Measurements from ENCODE around the gene ARF6. TPM values are rescaled to one million over a fixed set of nuclear protein-coding genes. Genes with fewer than 3 reads are reported as not detected.

ARF6 gene
- total and polyA plus RNA-seq, 9 of the 15 experiments (the other 6 are each of a cell fraction or from before 2014, with no cell fraction given) = 15.3 to 35.2 (median 24.9) TPM

DNA sequence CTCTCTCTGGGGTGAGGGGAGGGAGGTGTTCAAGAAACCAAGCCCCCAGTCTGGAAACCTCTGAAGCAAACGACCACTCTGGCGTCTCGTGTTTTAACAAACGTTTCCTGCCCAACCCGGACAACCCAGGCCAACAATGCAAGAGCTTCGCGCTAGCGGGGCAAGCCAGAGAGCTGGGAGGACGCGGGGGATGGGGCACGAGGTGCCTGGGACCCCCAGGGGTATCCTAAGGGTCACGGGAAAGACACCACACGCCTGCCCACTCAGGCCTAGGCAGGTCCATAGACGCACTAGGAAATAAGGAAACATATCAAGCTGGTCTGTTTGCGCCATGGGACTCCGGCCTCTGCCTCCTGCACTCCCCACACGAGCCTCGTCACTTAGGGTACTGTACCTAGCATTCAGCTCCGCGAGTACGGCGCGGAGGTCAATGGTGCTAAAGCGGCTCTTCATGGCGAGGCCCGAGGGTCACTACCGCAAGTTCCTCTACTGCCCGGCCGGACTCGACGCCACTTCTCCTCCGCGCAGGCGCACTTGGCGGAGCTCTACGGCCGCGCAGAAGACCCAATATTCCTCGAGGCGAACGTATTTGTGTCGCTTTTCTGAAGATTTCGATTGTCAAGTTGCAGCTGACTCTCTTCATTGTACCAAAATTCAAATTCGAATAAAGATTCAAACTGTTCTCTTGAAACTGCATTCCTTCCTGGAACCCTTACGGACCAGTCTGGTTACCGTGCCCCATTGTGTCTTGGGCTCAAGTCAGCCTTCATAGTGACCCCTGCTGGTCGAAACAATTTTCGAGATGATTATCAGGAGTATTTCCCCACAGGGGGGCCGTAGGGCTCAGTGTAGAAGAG, 40.4 kb upstream of the ARF6 start, which contains the start of gene NEMF (continued):
- TF ChIP-seq, protein P1, sequence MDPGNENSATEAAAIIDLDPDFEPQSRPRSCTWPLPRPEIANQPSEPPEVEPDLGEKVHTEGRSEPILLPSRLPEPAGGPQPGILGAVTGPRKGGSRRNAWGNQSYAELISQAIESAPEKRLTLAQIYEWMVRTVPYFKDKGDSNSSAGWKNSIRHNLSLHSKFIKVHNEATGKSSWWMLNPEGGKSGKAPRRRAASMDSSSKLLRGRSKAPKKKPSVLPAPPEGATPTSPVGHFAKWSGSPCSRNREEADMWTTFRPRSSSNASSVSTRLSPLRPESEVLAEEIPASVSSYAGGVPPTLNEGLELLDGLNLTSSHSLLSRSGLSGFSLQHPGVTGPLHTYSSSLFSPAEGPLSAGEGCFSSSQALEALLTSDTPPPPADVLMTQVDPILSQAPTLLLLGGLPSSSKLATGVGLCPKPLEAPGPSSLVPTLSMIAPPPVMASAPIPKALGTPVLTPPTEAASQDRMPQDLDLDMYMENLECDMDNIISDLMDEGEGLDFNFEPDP (CRISPR knock-in tag; IDR thresholded peaks at IDR 0.05) = no peak
- TF ChIP-seq HNRNPLL (IDR thresholded peaks at IDR 0.05; ENCODE audit: low read depth, low read length, poor library complexity, severe bottlenecking) = peak; percentile 96
- TF ChIP-seq ETV5 (CRISPR knock-in tag; IDR thresholded peaks at IDR 0.05; ENCODE audit: low read depth) = no peak; the same call in 1 of the 2 replicates
- TF ChIP-seq KDM2B (CRISPR knock-in tag; IDR thresholded peaks at IDR 0.05) = no peak
- no peak for TF ChIP-seq ESRRB (CRISPR knock-in tag; IDR thresholded peaks at IDR 0.05; ENCODE audit: borderline replicate concordance)
- TF ChIP-seq PTRF (tag; IDR thresholded peaks at IDR 0.05) = no peak
- TF ChIP-seq, protein P2, sequence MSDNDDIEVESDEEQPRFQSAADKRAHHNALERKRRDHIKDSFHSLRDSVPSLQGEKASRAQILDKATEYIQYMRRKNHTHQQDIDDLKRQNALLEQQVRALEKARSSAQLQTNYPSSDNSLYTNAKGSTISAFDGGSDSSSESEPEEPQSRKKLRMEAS (CRISPR knock-in tag; IDR thresholded peaks at IDR 0.05) = 0 out of 2 replicates have a peak, but pooled peaks have one; percentile 16
- no peak for TF ChIP-seq ZNF408 (CRISPR knock-in tag; IDR thresholded peaks at IDR 0.05; ENCODE audit: low read depth)
- no peak for TF ChIP-seq HNRNPK (IDR thresholded peaks at IDR 0.05; ENCODE audit: low read depth, low read length, poor library complexity, severe bottlenecking)
- TF ChIP-seq, protein P3, sequence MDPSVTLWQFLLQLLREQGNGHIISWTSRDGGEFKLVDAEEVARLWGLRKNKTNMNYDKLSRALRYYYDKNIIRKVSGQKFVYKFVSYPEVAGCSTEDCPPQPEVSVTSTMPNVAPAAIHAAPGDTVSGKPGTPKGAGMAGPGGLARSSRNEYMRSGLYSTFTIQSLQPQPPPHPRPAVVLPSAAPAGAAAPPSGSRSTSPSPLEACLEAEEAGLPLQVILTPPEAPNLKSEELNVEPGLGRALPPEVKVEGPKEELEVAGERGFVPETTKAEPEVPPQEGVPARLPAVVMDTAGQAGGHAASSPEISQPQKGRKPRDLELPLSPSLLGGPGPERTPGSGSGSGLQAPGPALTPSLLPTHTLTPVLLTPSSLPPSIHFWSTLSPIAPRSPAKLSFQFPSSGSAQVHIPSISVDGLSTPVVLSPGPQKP (CRISPR knock-in tag; IDR thresholded peaks at IDR 0.05) = no peak
- no peak for TF ChIP-seq NFATC3 (IDR thresholded peaks at IDR 0.05)
- no peak for TF ChIP-seq ZC3H4 (CRISPR knock-in tag; IDR thresholded peaks at IDR 0.05; ENCODE audit: borderline replicate concordance)
- no peak for TF ChIP-seq GABPA (tag; conservative IDR thresholded peaks at IDR 0.05; ENCODE audit: low read depth)
- no peak for TF ChIP-seq EZH2 (IDR thresholded peaks at IDR 0.05; ENCODE audit: borderline replicate concordance, low read depth, low read length)
- TF ChIP-seq, protein P4, sequence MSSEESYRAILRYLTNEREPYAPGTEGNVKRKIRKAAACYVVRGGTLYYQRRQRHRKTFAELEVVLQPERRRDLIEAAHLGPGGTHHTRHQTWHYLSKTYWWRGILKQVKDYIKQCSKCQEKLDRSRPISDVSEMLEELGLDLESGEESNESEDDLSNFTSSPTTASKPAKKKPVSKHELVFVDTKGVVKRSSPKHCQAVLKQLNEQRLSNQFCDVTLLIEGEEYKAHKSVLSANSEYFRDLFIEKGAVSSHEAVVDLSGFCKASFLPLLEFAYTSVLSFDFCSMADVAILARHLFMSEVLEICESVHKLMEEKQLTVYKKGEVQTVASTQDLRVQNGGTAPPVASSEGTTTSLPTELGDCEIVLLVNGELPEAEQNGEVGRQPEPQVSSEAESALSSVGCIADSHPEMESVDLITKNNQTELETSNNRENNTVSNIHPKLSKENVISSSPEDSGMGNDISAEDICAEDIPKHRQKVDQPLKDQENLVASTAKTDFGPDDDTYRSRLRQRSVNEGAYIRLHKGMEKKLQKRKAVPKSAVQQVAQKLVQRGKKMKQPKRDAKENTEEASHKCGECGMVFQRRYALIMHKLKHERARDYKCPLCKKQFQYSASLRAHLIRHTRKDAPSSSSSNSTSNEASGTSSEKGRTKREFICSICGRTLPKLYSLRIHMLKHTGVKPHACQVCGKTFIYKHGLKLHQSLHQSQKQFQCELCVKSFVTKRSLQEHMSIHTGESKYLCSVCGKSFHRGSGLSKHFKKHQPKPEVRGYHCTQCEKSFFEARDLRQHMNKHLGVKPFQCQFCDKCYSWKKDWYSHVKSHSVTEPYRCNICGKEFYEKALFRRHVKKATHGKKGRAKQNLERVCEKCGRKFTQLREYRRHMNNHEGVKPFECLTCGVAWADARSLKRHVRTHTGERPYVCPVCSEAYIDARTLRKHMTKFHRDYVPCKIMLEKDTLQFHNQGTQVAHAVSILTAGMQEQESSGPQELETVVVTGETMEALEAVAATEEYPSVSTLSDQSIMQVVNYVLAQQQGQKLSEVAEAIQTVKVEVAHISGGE (CRISPR knock-in tag; IDR thresholded peaks at IDR 0.05) = no peak
- TF ChIP-seq KAT7 (CRISPR knock-in tag; IDR thresholded peaks at IDR 0.05; ENCODE audit: borderline replicate concordance) = no peak
- no peak for TF ChIP-seq RBM17 (IDR thresholded peaks at IDR 0.05; ENCODE audit: borderline replicate concordance, low read depth, low read length)
- TF ChIP-seq ETV1 (tag; conservative IDR thresholded peaks at IDR 0.05; ENCODE audit: low read depth) = no peak
- no peak for TF ChIP-seq DNMT1 (IDR thresholded peaks at IDR 0.05)
- TF ChIP-seq ETS2 (tag; IDR thresholded peaks at IDR 0.05; ENCODE audit: borderline replicate concordance, poor library complexity, severe bottlenecking) = no peak

Data from K562 (cell line).